ENCODE results near the gene GJA3. TPM values are rescaled to one million over a fixed set of nuclear protein-coding genes. Genes with fewer than 3 reads are reported as not detected.

GJA3 gene
- total and polyA plus RNA-seq, 2 of the 4 experiments (the other 2 are of a cell fraction) = 1.5 to 2.7 TPM

DNA sequence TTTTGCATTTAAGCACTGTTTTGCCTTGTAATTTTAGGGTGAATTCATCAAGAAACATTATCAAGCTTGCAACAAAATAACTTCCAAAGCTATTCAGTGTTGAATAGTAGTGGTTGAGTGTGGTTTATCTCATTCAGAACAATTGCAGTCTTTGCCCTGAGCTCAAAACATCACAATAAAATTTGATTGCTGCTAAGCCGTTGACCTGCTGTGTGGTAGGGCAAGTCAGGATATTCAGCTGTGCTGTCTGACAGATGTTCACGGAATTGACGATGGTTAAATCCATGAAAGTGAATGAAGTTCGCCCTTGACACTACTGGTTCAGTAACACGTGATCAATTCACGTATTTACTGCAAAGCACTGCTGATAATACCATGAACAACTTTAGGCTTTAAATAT is 66.9 kb downstream of the GJA3 start:
- H3K4ac ChIP-seq (ENCODE audit: low read depth, low read length) = no peak overlapping the region
- no peak overlapping the region for H3K9ac ChIP-seq (ENCODE audit: low read depth, low read length)
- no peaks in the 10 kb centered on the region for H3K79me1 ChIP-seq (ENCODE audit: low read depth in 1 of 2, low read length in 2 of 2)
- H3K27ac ChIP-seq (ENCODE audit: insufficient read depth, low read length) = no peak overlapping the region
- no peak overlapping the region for H2AK5ac ChIP-seq (ENCODE audit: low read depth, low read length)
- WGBS, 2 experiments (ENCODE audit: extremely low coverage in 2 of 2, insufficient read length in 1 of 2) = 83% methylated on average over 1 of the region's 6 CpGs; no CpG with 5 or more reads in 1 of the 2 experiments
- no peak overlapping the region for H4K91ac ChIP-seq (ENCODE audit: insufficient read depth, low read depth, low read length)
- ChIA-PET CTCF (interaction anchor here (0.6 kb wide), 1 partner anchor 12 kb away, joined by 3 read pairs; no protein-coding TSS in a partner anchor), POLR2A (ENCODE audit: unreplicated experiment) (no interaction called here)
- no peak overlapping the region for H3K56ac ChIP-seq (ENCODE audit: extremely low read depth, insufficient read depth, low read length)
- H3K23ac ChIP-seq (ENCODE audit: low read depth, low read length) = no peak overlapping the region
- H2BK15ac ChIP-seq (ENCODE audit: low read depth, low read length) = no peak overlapping the region
- 0 out of 2 replicates have a peak, but pooled peaks cover 1% of the 10 kb centered on the region for H3K36me3 ChIP-seq (ENCODE audit: control insufficient read depth, insufficient read depth, low read length)
- TF ChIP-seq POLR2A (IDR thresholded peaks at IDR 0.05; ENCODE audit: low read depth, low read length) = no peak
- TF ChIP-seq CEBPB (IDR thresholded peaks at IDR 0.05; ENCODE audit: low read depth, low read length) = no peak
- no peak for TF ChIP-seq MAFK (IDR thresholded peaks at IDR 0.05; ENCODE audit: low read depth, low read length)
- no peak for TF ChIP-seq RCOR1 (IDR thresholded peaks at IDR 0.05; ENCODE audit: insufficient replicate concordance, low read length)
- TF ChIP-seq, protein P1, sequence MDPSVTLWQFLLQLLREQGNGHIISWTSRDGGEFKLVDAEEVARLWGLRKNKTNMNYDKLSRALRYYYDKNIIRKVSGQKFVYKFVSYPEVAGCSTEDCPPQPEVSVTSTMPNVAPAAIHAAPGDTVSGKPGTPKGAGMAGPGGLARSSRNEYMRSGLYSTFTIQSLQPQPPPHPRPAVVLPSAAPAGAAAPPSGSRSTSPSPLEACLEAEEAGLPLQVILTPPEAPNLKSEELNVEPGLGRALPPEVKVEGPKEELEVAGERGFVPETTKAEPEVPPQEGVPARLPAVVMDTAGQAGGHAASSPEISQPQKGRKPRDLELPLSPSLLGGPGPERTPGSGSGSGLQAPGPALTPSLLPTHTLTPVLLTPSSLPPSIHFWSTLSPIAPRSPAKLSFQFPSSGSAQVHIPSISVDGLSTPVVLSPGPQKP (IDR thresholded peaks at IDR 0.05; ENCODE audit: borderline replicate concordance, low read depth, low read length) = no peak
- no peak for TF ChIP-seq SMC3 (IDR thresholded peaks at IDR 0.05; ENCODE audit: low read depth, low read length)
- TF ChIP-seq USF2 (IDR thresholded peaks at IDR 0.05; ENCODE audit: low read depth, low read length) = no peak
- TF ChIP-seq RAD21 (IDR thresholded peaks at IDR 0.05; ENCODE audit: low read length) = no peak
- no peak for TF ChIP-seq NFE2L2 (IDR thresholded peaks at IDR 0.05; ENCODE audit: low read depth, low read length)
- TF ChIP-seq, protein P2, sequence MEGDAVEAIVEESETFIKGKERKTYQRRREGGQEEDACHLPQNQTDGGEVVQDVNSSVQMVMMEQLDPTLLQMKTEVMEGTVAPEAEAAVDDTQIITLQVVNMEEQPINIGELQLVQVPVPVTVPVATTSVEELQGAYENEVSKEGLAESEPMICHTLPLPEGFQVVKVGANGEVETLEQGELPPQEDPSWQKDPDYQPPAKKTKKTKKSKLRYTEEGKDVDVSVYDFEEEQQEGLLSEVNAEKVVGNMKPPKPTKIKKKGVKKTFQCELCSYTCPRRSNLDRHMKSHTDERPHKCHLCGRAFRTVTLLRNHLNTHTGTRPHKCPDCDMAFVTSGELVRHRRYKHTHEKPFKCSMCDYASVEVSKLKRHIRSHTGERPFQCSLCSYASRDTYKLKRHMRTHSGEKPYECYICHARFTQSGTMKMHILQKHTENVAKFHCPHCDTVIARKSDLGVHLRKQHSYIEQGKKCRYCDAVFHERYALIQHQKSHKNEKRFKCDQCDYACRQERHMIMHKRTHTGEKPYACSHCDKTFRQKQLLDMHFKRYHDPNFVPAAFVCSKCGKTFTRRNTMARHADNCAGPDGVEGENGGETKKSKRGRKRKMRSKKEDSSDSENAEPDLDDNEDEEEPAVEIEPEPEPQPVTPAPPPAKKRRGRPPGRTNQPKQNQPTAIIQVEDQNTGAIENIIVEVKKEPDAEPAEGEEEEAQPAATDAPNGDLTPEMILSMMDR (conservative IDR thresholded peaks at IDR 0.05; ENCODE audit: low read depth, low read length) = no peak
- no peak for TF ChIP-seq RFX5 (IDR thresholded peaks at IDR 0.05; ENCODE audit: low read depth, low read length)
- no peak for TF ChIP-seq FOS (IDR thresholded peaks at IDR 0.05; ENCODE audit: low read depth, low read length)
- TF ChIP-seq CHD1 (IDR thresholded peaks at IDR 0.05; ENCODE audit: low read depth, low read length) = no peak
- no peak for TF ChIP-seq MXI1 (IDR thresholded peaks at IDR 0.05; ENCODE audit: borderline replicate concordance, low read depth, low read length)
- TF ChIP-seq MAZ (IDR thresholded peaks at IDR 0.05; ENCODE audit: borderline replicate concordance, low read depth, low read length) = no peak
- TF ChIP-seq BHLHE40 (IDR thresholded peaks at IDR 0.05; ENCODE audit: low read depth, low read length) = no peak
- BruUV-seq (replicated peaks) = no TSS peak
- H2BK20ac ChIP-seq (ENCODE audit: low read depth, low read length) = no peak overlapping the region
- H3K4me3 ChIP-seq (ENCODE audit: insufficient read depth, low read depth, low read length) = no peak overlapping the region
- DNase-seq (no peak), ATAC-seq (ENCODE audit: low read depth) (no peak)
- no peak overlapping the region for H3K4me2 ChIP-seq (ENCODE audit: low read depth, low read length)
- no peak overlapping the region for H2BK120ac ChIP-seq (ENCODE audit: low read depth, low read length)
- H4K8ac ChIP-seq (ENCODE audit: low read depth in 2 of 2, low read length in 2 of 2) = no peak overlapping the region
- no peak overlapping the region for H3K14ac ChIP-seq (replicated peaks; ENCODE audit: low read depth, low read length)
- H3K18ac ChIP-seq (ENCODE audit: low read depth, low read length) = no peak overlapping the region
- H3K27me3 ChIP-seq (ENCODE audit: control insufficient read depth, insufficient read depth, low read length) = no peaks in the 10 kb centered on the region; the same call in 1 of the 2 replicates
- H4K5ac ChIP-seq (ENCODE audit: low read depth, low read length) = no peak overlapping the region
- no peaks in the 10 kb centered on the region for H4K20me1 ChIP-seq (ENCODE audit: insufficient read depth, low read length)
- no peak overlapping the region for H2AFZ ChIP-seq (replicated peaks; ENCODE audit: low read length, poor library complexity)
- H3K4me1 ChIP-seq (ENCODE audit: control insufficient read depth, insufficient read depth, low read length) = no peaks in the 10 kb centered on the region
- H3K9me1 ChIP-seq (ENCODE audit: insufficient read depth, low read length) = no peaks in the 10 kb centered on the region; the same call in 1 of the 2 replicates
- no peak overlapping the region for H2BK5ac ChIP-seq (ENCODE audit: low read depth, low read length, poor library complexity, severe bottlenecking)
- in situ Hi-C loops (cut with MboI; ENCODE audit: low sequenced_read_pairs) = no loop called here
- intact Hi-C loops (cut with micrococcal nuclease) = no loop called here
- no peaks in the 10 kb centered on the region for H3K9me3 ChIP-seq (ENCODE audit: control insufficient read depth, insufficient read depth, low read length)
- no peak overlapping the region for H2AK9ac ChIP-seq (replicated peaks; ENCODE audit: low read depth, low read length, poor library complexity)
- dilution Hi-C loops (cut with HindIII; ENCODE audit: low sequenced_read_pairs, unreplicated experiment) = no loop called here
